Measurements from ENCODE around the gene ATP11A.

Gene ATP11A

DNA sequence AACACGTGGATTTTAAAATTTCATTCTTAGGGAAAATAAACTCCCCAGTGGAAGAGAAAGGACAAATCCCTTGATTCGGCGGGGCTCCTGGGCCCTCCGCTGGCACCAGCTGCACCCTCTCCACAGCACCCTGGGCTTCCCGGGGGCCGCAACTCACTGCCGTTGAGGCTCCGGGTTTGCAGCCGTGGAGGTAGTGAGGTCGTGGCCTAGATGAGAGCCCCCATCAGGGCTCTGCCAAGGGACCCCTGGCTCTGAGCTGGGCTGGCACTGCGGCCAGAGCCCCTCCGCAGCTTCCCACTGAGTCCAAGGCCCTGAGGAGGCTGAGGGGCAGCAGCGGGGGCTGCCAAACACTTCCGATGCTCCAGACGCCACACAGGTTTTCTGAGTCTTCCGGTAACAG is 145.5 kb downstream of the ATP11A start:
- no peak overlapping the region for H3K14ac ChIP-seq (ENCODE audit: low read length)

DNA sequence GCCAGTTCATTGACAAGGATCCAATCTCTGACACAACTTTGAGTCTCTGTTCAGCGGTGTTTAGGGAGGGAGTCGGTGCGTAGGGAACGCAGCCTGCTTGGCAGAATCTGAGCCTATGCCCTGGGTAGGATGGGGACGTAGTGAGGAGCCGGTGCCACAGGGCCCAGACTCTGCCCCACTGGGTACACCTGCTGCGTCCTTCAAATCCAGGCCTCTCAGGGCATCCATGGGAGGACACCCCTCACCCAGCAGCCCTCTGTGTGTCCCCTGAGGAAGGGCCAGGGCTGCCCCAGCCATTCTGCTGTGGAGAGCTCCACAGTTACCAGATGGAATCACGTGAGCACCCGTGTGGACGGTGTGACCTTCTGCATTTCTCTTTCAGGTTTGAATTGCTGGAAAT is 146.0 kb downstream of the ATP11A start:
- H2BK12ac ChIP-seq (ENCODE audit: low read length), result no peak overlapping the region
- no peak overlapping the region for H3K9ac ChIP-seq (ENCODE audit: low read length)
- H3K9me3 ChIP-seq (ENCODE audit: insufficient read depth, low read depth, low read length), result peaks cover 6% of the 10 kb centered on the region
- H3K4me1 ChIP-seq (ENCODE audit: control insufficient read depth in 1 of 2, insufficient read depth in 2 of 2, low read length in 2 of 2), result no peaks in the 10 kb centered on the region
- no peaks in the 10 kb centered on the region for H3K79me2 ChIP-seq (ENCODE audit: control insufficient read depth, insufficient read depth, low read length, poor library complexity)
- no peak overlapping the region for H3K4me2 ChIP-seq (ENCODE audit: low read length)
- H2BK5ac ChIP-seq (ENCODE audit: low read depth, low read length, poor library complexity), result no peak overlapping the region
- H2AK5ac ChIP-seq (ENCODE audit: low read length), result no peak overlapping the region
- WGBS (ENCODE audit: extremely low coverage, insufficient coverage, insufficient read length), result no CpG with 5 or more reads among the region's 10 CpGs
- no peak overlapping the region for H3K18ac ChIP-seq (ENCODE audit: low read length)
- no peak overlapping the region for H2AFZ ChIP-seq (ENCODE audit: insufficient read depth, low read length, poor library complexity)
- H3K23ac ChIP-seq (ENCODE audit: low read length), result no peak overlapping the region
- no peak overlapping the region for H4K12ac ChIP-seq (ENCODE audit: low read depth, low read length)
- no peak overlapping the region for H3K4me3 ChIP-seq (ENCODE audit: low read depth, low read length)
- H3K79me1 ChIP-seq (ENCODE audit: low read length), result no peaks in the 10 kb centered on the region
- no peak overlapping the region for H4K91ac ChIP-seq (ENCODE audit: low read depth, low read length)
- no peak overlapping the region for H3K4ac ChIP-seq (ENCODE audit: low read depth, low read length)
- peak in 1 of 2 donors; percentile 22 for DNase-seq
- H3K36me3 ChIP-seq (ENCODE audit: control insufficient read depth in 1 of 2, insufficient read depth in 2 of 2, low read length in 2 of 2), result peaks cover 74 to 82% of the 10 kb centered on the region in 2 experiments
- H4K8ac ChIP-seq (ENCODE audit: low read depth, low read length), result no peak overlapping the region
- no peaks in the 10 kb centered on the region for H3K27me3 ChIP-seq (ENCODE audit: insufficient read depth, low read length)
- no peak overlapping the region for H2BK120ac ChIP-seq (ENCODE audit: insufficient read depth, low read length, poor library complexity)
- no peak overlapping the region for H3K27ac ChIP-seq (ENCODE audit: low read depth, low read length)
- H3K14ac ChIP-seq (ENCODE audit: low read length), result no peak overlapping the region

More for the DNA sequence above, 145.5 kb downstream of the ATP11A start:
- Histone ChIP-seq H3K4me2 (ENCODE audit: low read length) (no peak overlapping the region), H3K9ac (ENCODE audit: low read length) (no peak overlapping the region), H2BK120ac (ENCODE audit: insufficient read depth, low read length, poor library complexity) (no peak overlapping the region), H2AFZ (ENCODE audit: insufficient read depth, low read length, poor library complexity) (no peak overlapping the region), H3K9me3 (ENCODE audit: insufficient read depth, low read depth, low read length) (peaks cover 6% of the 10 kb centered on the region), H3K23ac (ENCODE audit: low read length) (no peak overlapping the region), H3K79me2 (ENCODE audit: control insufficient read depth, insufficient read depth, low read length, poor library complexity) (no peaks in the 10 kb centered on the region), H2BK5ac (ENCODE audit: low read depth, low read length, poor library complexity) (no peak overlapping the region), H3K4me1 (ENCODE audit: control insufficient read depth in 1 of 2, insufficient read depth in 2 of 2, low read length in 2 of 2) (no peaks in the 10 kb centered on the region), H3K4ac (ENCODE audit: low read depth, low read length) (no peak overlapping the region), H3K4me3 (ENCODE audit: low read depth, low read length) (no peak overlapping the region), H3K36me3 (ENCODE audit: control insufficient read depth in 1 of 2, insufficient read depth in 2 of 2, low read length in 2 of 2) (peaks cover 71 to 78% of the 10 kb centered on the region in 2 experiments), H4K12ac (ENCODE audit: low read depth, low read length) (no peak overlapping the region), H3K18ac (ENCODE audit: low read length) (no peak overlapping the region), H4K91ac (ENCODE audit: low read depth, low read length) (no peak overlapping the region), H3K79me1 (ENCODE audit: low read length) (no peaks in the 10 kb centered on the region), H3K27ac (ENCODE audit: low read depth, low read length) (no peak overlapping the region), H3K27me3 (ENCODE audit: insufficient read depth, low read length) (no peaks in the 10 kb centered on the region), H2AK5ac (ENCODE audit: low read length) (no peak overlapping the region), H2BK12ac (ENCODE audit: low read length) (no peak overlapping the region), H4K8ac (ENCODE audit: low read depth, low read length) (no peak overlapping the region)
- no peak for DNase-seq
- WGBS (ENCODE audit: extremely low coverage, insufficient coverage, insufficient read length), result no CpG with 5 or more reads among the region's 16 CpGs

DNA sequence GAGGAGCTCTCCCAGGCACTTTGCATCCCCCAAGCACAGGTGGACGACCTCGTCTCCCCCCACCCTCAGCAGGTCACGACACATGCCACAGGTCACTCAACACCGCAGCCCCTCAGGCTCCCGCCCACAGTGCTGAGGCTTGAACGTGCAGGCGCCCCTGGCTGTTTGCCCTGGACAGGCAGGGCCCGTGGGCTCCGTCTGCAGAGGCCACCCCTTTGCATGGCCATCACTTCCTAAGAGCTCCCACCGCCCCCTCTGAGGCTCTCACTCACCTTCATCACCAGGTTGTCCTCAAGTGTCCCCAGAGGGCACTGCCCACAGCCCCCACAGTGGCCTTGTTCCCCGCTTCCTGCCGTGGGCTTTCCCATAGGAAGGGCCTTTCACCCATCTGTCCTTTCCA is 147.1 kb downstream of the ATP11A start:
- Histone ChIP-seq H3K27me3 (ENCODE audit: insufficient read depth, low read length) (no peaks in the 10 kb centered on the region), H3K23ac (ENCODE audit: low read length) (no peak overlapping the region), H2BK5ac (ENCODE audit: low read depth, low read length, poor library complexity) (no peak overlapping the region), H3K9me3 (ENCODE audit: insufficient read depth, low read depth, low read length) (peaks cover 3% of the 10 kb centered on the region), H3K79me2 (ENCODE audit: control insufficient read depth, insufficient read depth, low read length, poor library complexity) (no peaks in the 10 kb centered on the region), H3K4ac (ENCODE audit: low read depth, low read length) (no peak overlapping the region), H2AFZ (ENCODE audit: insufficient read depth, low read length, poor library complexity) (no peak overlapping the region), H3K9ac (ENCODE audit: low read length) (no peak overlapping the region), H2BK120ac (ENCODE audit: insufficient read depth, low read length, poor library complexity) (no peak overlapping the region), H3K79me1 (ENCODE audit: low read length) (no peaks in the 10 kb centered on the region), H3K4me2 (ENCODE audit: low read length) (no peak overlapping the region), H4K8ac (ENCODE audit: low read depth, low read length) (no peak overlapping the region), H4K91ac (ENCODE audit: low read depth, low read length) (no peak overlapping the region), H3K27ac (ENCODE audit: low read depth, low read length) (no peak overlapping the region), H2BK12ac (ENCODE audit: low read length) (no peak overlapping the region), H3K4me3 (ENCODE audit: low read depth, low read length) (no peak overlapping the region), H3K36me3 (ENCODE audit: control insufficient read depth in 1 of 2, insufficient read depth in 2 of 2, low read length in 2 of 2) (peaks cover 67 to 72% of the 10 kb centered on the region in 2 experiments), H3K18ac (ENCODE audit: low read length) (no peak overlapping the region), H4K12ac (ENCODE audit: low read depth, low read length) (no peak overlapping the region), H2AK5ac (ENCODE audit: low read length) (no peak overlapping the region), H3K14ac (ENCODE audit: low read length) (no peak overlapping the region), H3K4me1 (ENCODE audit: control insufficient read depth in 1 of 2, insufficient read depth in 2 of 2, low read length in 2 of 2) (no peaks in the 10 kb centered on the region)
- DNase-seq, result no peak
- no CpG with 5 or more reads among the region's 12 CpGs for WGBS (ENCODE audit: extremely low coverage, insufficient coverage, insufficient read length)

GRCh38 chr13:112837371-112838037 is 147.7 kb downstream of the ATP11A start:
- no peak for DNase-seq

More at GRCh38 chr13:112837371-112838037, 147.7 kb downstream of the ATP11A start:
- Histone ChIP-seq H3K4me2 (ENCODE audit: low read length) (no peak overlapping the region), H3K36me3 (ENCODE audit: control insufficient read depth in 1 of 2, insufficient read depth in 2 of 2, low read length in 2 of 2) (peaks cover 63 to 66% of the 10 kb centered on the region in 2 experiments), H3K4ac (ENCODE audit: low read depth, low read length) (no peak overlapping the region), H4K91ac (ENCODE audit: low read depth, low read length) (no peak overlapping the region), H3K79me1 (ENCODE audit: low read length) (no peaks in the 10 kb centered on the region), H2BK12ac (ENCODE audit: low read length) (no peak overlapping the region), H4K12ac (ENCODE audit: low read depth, low read length) (no peak overlapping the region), H3K4me3 (ENCODE audit: low read depth, low read length) (no peak overlapping the region), H4K8ac (ENCODE audit: low read depth, low read length) (no peak overlapping the region), H2BK5ac (ENCODE audit: low read depth, low read length, poor library complexity) (no peak overlapping the region), H3K14ac (ENCODE audit: low read length) (no peak overlapping the region), H3K23ac (ENCODE audit: low read length) (no peak overlapping the region), H2AK5ac (ENCODE audit: low read length) (no peak overlapping the region), H2BK120ac (ENCODE audit: insufficient read depth, low read length, poor library complexity) (no peak overlapping the region), H3K27ac (ENCODE audit: low read depth, low read length) (no peak overlapping the region), H3K18ac (ENCODE audit: low read length) (no peak overlapping the region), H3K79me2 (ENCODE audit: control insufficient read depth, insufficient read depth, low read length, poor library complexity) (no peaks in the 10 kb centered on the region), H3K9me3 (ENCODE audit: insufficient read depth, low read depth, low read length) (peaks cover 2% of the 10 kb centered on the region), H3K27me3 (ENCODE audit: insufficient read depth, low read length) (no peaks in the 10 kb centered on the region), H3K9ac (ENCODE audit: low read length) (no peak overlapping the region), H2AFZ (ENCODE audit: insufficient read depth, low read length, poor library complexity) (no peak overlapping the region), H3K4me1 (ENCODE audit: control insufficient read depth in 1 of 2, insufficient read depth in 2 of 2, low read length in 2 of 2) (peaks cover 0 to 3% of the 10 kb centered on the region in 2 experiments)
- WGBS (ENCODE audit: extremely low coverage, insufficient coverage, insufficient read length), result no CpG with 5 or more reads among the region's 26 CpGs
